C4-2B (cell line): Measurements from ENCODE around the gene REST.

Experiments
- ZFX ChIP-seq: fragments of 450-650 bp; IDR thresholded peaks from 2 replicates; pipeline ENCODE4 v1.6.1; 2017
- TF ChIP-seq, protein P1 (sequence below): fragments of 450-650 bp; conservative IDR thresholded peaks from 2 replicates; pipeline ENCODE4 v1.5.1; 2017; ENCODE audit warnings: mild to moderate bottlenecking

DNA sequence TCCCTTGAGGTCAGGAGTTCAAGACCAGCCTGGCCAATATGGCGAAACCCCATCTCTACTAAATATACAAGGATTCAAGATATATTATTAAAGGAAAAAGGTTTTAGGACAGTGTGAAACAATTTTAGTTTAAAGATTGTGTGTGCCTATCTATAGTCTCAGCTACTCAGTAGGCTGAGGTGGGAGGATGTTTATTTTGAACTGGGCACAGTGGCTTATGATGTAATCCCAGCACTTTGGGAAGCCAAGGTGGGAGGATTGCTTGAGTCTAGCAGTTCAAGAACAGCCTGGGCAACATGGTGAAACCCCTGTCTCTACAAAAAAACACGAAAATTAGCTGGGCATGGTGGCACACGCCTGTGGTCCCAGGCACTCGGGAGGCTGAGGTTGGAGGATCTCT lies 31.4 kb upstream of the REST start:
- TF ChIP-seq, protein P1, sequence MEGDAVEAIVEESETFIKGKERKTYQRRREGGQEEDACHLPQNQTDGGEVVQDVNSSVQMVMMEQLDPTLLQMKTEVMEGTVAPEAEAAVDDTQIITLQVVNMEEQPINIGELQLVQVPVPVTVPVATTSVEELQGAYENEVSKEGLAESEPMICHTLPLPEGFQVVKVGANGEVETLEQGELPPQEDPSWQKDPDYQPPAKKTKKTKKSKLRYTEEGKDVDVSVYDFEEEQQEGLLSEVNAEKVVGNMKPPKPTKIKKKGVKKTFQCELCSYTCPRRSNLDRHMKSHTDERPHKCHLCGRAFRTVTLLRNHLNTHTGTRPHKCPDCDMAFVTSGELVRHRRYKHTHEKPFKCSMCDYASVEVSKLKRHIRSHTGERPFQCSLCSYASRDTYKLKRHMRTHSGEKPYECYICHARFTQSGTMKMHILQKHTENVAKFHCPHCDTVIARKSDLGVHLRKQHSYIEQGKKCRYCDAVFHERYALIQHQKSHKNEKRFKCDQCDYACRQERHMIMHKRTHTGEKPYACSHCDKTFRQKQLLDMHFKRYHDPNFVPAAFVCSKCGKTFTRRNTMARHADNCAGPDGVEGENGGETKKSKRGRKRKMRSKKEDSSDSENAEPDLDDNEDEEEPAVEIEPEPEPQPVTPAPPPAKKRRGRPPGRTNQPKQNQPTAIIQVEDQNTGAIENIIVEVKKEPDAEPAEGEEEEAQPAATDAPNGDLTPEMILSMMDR = no peak
- TF ChIP-seq ZFX = no peak
